Hippocampal formation (tissue), 2 donors: Measurements from ENCODE around the gene MPP3.

ENCODE experiments used
- DNase-seq, 2 donors: peaks; one replicate each; lab custom pipeline; 2025; lab: John Stamatoyannopoulos, UW

Gene MPP3

GRCh38 chr17:43832168-43832975 lies 574 bp downstream of the MPP3 start:
- no peak for DNase-seq

GRCh38 chr17:43831633-43832032 lies 1.3 kb downstream of the MPP3 start:
- no peak for DNase-seq

- no peak for DNase-seq
These were observed 2.3 kb downstream of the MPP3 start for GRCh38 chr17:43830510-43831140.

GRCh38 chr17:43829738-43830137 lies 3.2 kb downstream of the MPP3 start:
- no peak for DNase-seq

GRCh38 chr17:43827596-43827995 lies 5.3 kb downstream of the MPP3 start:
- no peak for DNase-seq

GRCh38 chr17:43826206-43826605 lies 6.7 kb downstream of the MPP3 start:
- DNase-seq: no peak

- no peak for DNase-seq
These were observed 7.4 kb downstream of the MPP3 start for GRCh38 chr17:43825567-43825966.

- no peak for DNase-seq
These were observed 9.4 kb downstream of the MPP3 start for GRCh38 chr17:43823350-43824084.

GRCh38 chr17:43822570-43823190 lies 10.3 kb downstream of the MPP3 start:
- no peak for DNase-seq

- no peak for DNase-seq
These were observed 12.2 kb downstream of the MPP3 start for GRCh38 chr17:43820759-43821158.

GRCh38 chr17:43818966-43819365 lies 14.0 kb downstream of the MPP3 start:
- DNase-seq: no peak

- DNase-seq: no peak
These were observed 15.1 kb downstream of the MPP3 start for GRCh38 chr17:43817826-43818225.

GRCh38 chr17:43816336-43817320 lies 16.3 kb downstream of the MPP3 start:
- no peak for DNase-seq

GRCh38 chr17:43814714-43815113 lies 18.2 kb downstream of the MPP3 start:
- DNase-seq: no peak

- DNase-seq: no peak
These were observed 18.9 kb downstream of the MPP3 start for GRCh38 chr17:43814026-43814425.

GRCh38 chr17:43813386-43813785 lies 19.6 kb downstream of the MPP3 start:
- DNase-seq: no peak

GRCh38 chr17:43812396-43813265 lies 20.3 kb downstream of the MPP3 start:
- DNase-seq: no peak

- no peak for DNase-seq
These were observed 22.1 kb downstream of the MPP3 start for GRCh38 chr17:43810823-43811222.

- no peak for DNase-seq
These were observed 22.7 kb downstream of the MPP3 start for GRCh38 chr17:43810226-43810715.

- no peak for DNase-seq
These were observed 23.8 kb downstream of the MPP3 start for GRCh38 chr17:43809121-43809520.
